Tibial nerve (tissue), 4 donors: ENCODE measurements around the gene ZG16B.

Experiments
- CTCF ChIP-seq, 5 experiments: fragments of 200-600 bp in 3 of 5; fragments of 450-650 bp in 2 of 5; sonication (generic) in 3 of 5; IDR thresholded peaks; one replicate each; pipeline ENCODE4 v1.5.1; 2016 to 2019; ENCODE audit warnings: antibody characterized with exemption in 5 of 5, mild to moderate bottlenecking in 3 of 5, moderate library complexity in 2 of 5
- EP300 ChIP-seq, 2 donors: sonication (generic); formaldehyde crosslinking; IDR thresholded peaks; one replicate each; pipeline ENCODE4 v1.6.1; 2017; ENCODE audit warnings: antibody characterized with exemption in 2 of 2, mild to moderate bottlenecking in 1 of 2
- POLR2A ChIP-seq, 2 donors: fragments of 450-650 bp; IDR thresholded peaks; one replicate each; pipeline ENCODE4 v1.6.1; 2017; ENCODE audit warnings: antibody characterized with exemption in 2 of 2, mild to moderate bottlenecking in 2 of 2, moderate library complexity in 2 of 2

GRCh38 chr16:2785101-2785991, 44.8 kb upstream of the ZG16B start:
- no peak for TF ChIP-seq CTCF (IDR thresholded peaks at IDR 0.05)
- no peak for TF ChIP-seq POLR2A (IDR thresholded peaks at IDR 0.05)
- no peak for TF ChIP-seq EP300 (IDR thresholded peaks at IDR 0.05)
